GM19351 (cell line): ENCODE data around the gene PXMP4.
"Not testable (repeated sequence)": the region's sequence is repeated elsewhere in the genome, so short reads cannot be mapped to it uniquely, and the experiment has no call there.

Experiments used
- ATAC-seq: cut with Tn5 transposase; IDR thresholded peaks from one replicate; pipeline ENCODE4 v1.9.1; 2021; ENCODE audit warnings: mild to moderate bottlenecking, moderate library complexity; ENCODE audit not compliant: unreplicated experiment

PXMP4 gene

GRCh38 chr20:33704197-33704924, 15.7 kb downstream of the PXMP4 start:
- no peak for ATAC-seq

DNA sequence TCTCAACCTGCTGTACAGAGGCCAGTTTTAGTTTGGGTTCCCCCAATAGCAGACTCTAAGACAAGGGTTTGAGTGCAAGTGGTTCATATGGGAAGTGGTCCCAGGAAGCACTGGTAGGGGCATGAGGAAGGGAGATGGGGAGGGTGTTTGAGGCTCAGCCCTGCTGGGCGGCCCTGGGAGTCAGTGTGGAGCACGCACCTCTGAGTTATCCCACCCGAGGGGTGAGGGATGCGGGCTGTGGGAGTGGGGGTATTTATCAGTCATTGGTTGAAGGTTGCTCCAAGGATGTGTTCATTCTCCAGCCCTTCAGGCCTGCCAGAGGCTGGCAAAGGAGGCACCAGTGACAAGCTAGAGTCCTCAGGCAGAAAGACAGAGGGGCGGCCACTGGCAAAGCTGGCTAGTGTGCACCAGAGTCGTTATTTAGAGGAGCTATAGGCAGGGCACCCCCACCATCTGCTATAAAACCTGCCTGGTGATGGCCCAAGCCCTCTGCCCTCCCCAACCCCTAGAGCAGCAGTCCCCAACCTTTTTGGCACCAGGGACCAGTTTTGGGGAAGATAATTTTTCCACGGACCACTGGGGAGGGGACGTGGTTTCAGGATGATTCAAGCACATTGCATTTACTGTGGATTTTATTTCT, 16.5 kb downstream of the PXMP4 start:
- no peak for ATAC-seq

DNA sequence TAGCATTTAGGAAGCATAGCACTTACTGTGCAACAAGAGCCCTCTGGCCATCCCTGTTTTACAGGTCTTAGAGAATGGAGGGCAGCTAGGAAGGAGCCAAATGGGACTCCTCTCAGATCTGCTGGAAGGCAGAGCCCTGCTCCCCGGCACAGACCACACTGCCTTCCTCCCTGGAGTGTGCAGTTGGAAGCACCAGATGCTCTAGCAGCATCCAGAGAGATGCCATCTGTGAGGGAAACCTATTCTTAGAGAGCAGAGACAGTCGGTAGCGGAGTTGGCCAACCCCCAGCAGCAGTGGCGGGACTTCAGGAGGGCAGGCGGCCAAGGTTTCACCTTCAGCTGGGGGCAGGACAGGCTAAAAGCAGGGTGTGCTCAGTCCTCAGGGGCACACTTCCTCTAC, 17.2 kb downstream of the PXMP4 start:
- no peak for ATAC-seq

- no peak for ATAC-seq
Observed at GRCh38 chr20:33701629-33702450, 18.3 kb downstream of the PXMP4 start.

DNA sequence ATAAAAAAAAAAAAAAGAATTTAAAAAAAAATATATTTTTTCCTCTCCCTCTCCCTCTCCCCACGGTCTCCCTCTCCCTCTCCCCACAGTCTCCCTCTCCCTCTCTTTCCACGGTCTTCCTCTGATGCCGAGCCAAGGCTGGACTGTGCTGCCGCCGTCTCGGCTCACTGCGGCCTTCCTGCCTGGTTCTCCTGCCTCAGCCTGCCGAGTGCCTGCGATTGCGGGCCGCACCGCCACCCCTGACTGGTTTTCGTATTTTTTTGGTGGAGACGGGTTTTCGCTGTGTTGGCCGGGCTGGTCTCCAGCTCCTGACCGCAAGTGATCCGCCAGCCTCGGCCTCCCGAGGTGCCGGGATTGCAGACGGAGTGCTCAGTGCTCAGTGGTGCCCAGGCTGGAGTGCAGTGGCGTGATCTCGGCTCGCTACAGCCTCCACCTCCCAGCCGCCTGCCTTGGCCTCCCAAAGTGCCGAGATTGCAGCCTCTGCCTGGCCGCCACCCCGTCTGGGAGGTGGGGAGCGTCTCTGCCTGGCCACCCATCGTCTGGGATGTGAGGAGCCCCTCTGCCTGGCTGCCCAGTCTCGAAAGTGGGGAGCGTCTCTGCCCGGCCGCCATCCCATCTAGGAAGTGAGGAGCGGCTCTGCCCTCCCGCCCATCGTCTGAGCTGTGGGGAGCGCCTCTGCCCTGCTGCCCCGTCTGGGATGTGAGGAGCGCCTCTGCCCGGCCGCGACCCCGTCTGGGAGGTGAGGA, 19.2 kb downstream of the PXMP4 start:
- not testable (repeated sequence) for ATAC-seq

- not testable (repeated sequence) for ATAC-seq
Observed at GRCh38 chr20:33698966-33699365, 21.1 kb downstream of the PXMP4 start.

GRCh38 chr20:33697129-33697528, 23.0 kb downstream of the PXMP4 start:
- no peak for ATAC-seq

GRCh38 chr20:33696448-33696847, 23.7 kb downstream of the PXMP4 start:
- ATAC-seq, result no peak

DNA sequence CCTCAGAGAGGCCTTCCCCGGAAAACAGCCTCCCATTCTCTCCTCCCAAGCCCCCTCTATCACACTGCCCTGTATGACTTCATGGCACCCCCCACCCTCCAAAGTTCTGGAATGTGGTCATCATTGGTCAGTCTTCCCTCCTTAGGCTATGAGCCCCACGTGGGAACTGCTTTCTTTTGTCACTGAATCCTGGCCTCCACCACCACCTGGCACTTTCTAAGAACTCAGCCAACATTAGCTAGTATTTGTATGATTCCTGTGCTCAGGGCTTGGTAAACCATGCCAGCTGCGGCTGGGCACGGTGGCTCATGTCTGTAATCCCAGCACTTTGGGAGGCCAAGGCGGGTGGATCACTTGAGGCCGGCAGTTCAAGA, 25.5 kb downstream of the PXMP4 start:
- no peak for ATAC-seq

- no peak for ATAC-seq
Observed at GRCh38 chr20:33693741-33694638, 26.1 kb downstream of the PXMP4 start.

DNA sequence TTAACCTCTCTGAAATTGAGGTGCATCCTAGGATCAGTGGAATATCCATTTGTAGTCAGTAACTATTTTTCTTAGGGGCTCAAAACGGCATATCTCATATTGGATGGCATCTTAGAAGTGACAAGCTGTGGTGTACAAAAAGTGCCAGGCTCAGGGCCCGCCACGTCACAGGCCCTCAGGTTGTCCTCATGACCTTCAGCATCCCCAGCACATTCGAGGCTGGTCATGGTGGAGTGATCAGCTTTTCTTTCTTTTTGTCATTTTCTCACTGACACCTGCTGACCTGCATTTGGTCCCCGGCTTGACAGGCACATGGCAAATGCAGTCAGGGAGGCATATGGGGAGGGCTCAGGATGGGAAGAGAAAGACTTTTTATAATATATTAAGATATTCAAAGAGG, 26.8 kb downstream of the PXMP4 start:
- ATAC-seq, result no peak

GRCh38 chr20:33689973-33690372, 30.1 kb downstream of the PXMP4 start:
- ATAC-seq, result no peak

- no peak for ATAC-seq
Observed at GRCh38 chr20:33689493-33689892, 30.6 kb downstream of the PXMP4 start.

- no peak for ATAC-seq
Observed at GRCh38 chr20:33688938-33689424, 31.1 kb downstream of the PXMP4 start.

DNA sequence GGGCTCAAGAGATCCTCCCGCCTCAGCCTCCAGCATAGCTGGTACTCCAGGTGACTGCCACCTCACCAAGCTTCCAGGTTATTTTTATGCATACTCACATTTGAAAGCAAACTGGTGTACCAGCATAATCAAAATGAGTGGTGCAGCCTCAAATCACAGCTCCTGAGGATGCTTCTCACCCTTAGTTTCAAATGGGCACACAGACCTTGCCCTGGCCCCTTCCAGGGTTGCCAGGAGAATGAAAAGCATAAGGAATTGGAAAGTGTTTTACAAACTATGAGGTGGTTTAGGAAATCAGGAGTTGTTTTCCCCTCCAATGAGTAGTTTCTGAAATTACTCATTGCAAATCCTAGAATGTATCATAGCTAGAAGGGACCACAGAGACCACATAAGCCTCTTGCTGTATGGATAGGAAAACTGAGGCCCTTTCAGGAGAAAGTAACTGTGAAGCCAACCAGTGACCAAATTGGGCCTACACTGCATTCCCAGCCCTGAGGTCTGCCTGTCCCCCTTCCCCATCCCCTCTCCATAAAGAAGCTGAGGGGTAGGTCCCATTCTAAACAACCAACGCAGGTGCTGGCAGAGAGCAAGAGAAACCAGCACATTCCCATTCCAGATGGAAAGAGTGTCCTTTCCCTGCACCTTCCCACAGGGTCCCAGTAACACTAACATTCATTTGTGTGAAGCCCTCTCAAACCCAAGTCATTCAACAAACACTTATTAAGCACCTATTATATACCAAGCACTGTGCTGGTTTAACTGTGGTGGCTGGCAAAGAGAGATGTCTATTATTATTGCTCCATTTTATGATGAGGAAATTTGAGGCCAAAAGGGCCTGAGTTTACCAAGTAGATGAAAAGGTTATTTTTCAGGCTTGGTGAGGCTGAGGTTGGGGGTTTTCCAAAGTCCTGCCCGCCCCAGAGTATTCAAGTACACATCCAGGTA, 31.8 kb downstream of the PXMP4 start:
- ATAC-seq, result no peak

GRCh38 chr20:33687370-33687915, 32.7 kb downstream of the PXMP4 start:
- no peak for ATAC-seq

GRCh38 chr20:33686984-33687366, 33.1 kb downstream of the PXMP4 start:
- ATAC-seq, result no peak

DNA sequence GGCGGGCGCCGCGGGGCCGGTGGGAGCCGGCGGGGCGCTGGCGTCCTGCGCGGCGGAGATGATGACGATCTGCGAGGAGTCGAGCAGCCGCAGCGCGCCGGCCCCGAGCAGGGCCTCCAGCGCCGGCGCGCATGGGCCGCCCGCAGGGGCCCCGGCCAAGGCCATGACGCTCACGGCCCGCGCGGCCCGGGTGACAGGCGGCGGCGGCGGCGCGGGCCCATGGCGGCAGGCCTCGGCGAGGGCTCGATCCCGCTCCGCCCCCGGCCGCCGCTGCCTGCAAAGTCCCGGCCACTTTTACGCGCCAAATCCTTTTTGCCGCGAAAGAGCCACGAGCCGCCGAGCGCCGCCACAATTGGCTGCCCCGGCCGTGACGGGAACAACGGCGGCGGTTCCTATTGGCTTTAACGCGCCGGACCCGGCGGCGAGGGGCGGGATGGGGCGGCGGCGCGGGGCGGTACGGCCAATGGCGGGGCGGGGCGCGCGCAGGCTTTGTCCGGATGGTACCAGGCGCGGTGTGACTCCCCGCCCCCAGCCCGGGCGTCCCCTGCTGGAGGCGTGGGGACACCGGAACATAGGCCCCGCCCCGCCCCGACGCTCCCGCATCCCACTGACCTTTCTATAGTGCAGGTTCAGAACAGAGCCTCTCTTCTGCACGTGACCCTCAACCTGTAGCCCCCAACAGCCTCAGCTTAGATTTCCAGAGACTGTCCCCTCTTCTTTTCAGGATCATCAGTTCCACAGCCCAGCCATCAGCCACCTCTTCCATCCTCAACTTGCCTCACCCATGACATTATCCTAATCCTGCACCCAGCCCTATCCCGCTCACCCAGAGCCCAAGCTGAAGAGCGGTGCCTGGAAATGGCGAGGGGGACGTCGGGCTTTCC, 33.8 kb downstream of the PXMP4 start, which contains the start of gene E2F1:
Gene E2F1 (minus strand): TSS at position 286 of the 884 bp plus-strand sequence. CDS start 121 bp downstream, at position 165.
- peak; percentile 80 for ATAC-seq
